Lower leg skin (tissue), 3 donors: ENCODE results near the gene PRAMEF1.

Experiments
- POLR2A ChIP-seq, 2 donors: fragments of 450-650 bp; IDR thresholded peaks; one replicate each; pipeline ENCODE4 v1.6.1; 2016 to 2017; ENCODE audit warnings: antibody characterized with exemption in 2 of 2, mild to moderate bottlenecking in 1 of 2, moderate library complexity in 1 of 2
- TF ChIP-seq, protein P1 (sequence below), 3 donors: fragments of 450-650 bp; IDR thresholded peaks; one replicate each; pipeline ENCODE4 v1.5.1; 2016; ENCODE audit warnings: antibody characterized with exemption in 3 of 3, mild to moderate bottlenecking in 3 of 3, moderate library complexity in 2 of 3

- TF ChIP-seq POLR2A (IDR thresholded peaks at IDR 0.05), result no peak
- TF ChIP-seq, protein P1, sequence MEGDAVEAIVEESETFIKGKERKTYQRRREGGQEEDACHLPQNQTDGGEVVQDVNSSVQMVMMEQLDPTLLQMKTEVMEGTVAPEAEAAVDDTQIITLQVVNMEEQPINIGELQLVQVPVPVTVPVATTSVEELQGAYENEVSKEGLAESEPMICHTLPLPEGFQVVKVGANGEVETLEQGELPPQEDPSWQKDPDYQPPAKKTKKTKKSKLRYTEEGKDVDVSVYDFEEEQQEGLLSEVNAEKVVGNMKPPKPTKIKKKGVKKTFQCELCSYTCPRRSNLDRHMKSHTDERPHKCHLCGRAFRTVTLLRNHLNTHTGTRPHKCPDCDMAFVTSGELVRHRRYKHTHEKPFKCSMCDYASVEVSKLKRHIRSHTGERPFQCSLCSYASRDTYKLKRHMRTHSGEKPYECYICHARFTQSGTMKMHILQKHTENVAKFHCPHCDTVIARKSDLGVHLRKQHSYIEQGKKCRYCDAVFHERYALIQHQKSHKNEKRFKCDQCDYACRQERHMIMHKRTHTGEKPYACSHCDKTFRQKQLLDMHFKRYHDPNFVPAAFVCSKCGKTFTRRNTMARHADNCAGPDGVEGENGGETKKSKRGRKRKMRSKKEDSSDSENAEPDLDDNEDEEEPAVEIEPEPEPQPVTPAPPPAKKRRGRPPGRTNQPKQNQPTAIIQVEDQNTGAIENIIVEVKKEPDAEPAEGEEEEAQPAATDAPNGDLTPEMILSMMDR (IDR thresholded peaks at IDR 0.05), result no peak
These were observed 34.9 kb upstream of the PRAMEF1 start for GRCh38 chr1:12756273-12756672.
